GM19240 (cell line): ENCODE results near the gene PGGHG.
"Not testable (repeated sequence)": the region's sequence is repeated elsewhere in the genome, so short reads cannot be mapped to it uniquely, and the experiment has no call there.

Experiments used
- DNase-seq: peaks from one replicate; pipeline ENCODE4 v3.0.0; 2011; ENCODE audit warnings: low spot score; ENCODE audit not compliant: insufficient read length

The PGGHG gene

GRCh38 chr11:285021-285893, 3.7 kb upstream of the PGGHG start:
- no peak for DNase-seq

GRCh38 chr11:285894-286220, 3.1 kb upstream of the PGGHG start:
- DNase-seq: no peak

- DNase-seq: not testable (repeated sequence)
Measured at GRCh38 chr11:286977-287820, 1.7 kb upstream of the PGGHG start.

GRCh38 chr11:287821-288477, 977 bp upstream of the PGGHG start:
- DNase-seq: no peak

- no peak for DNase-seq
Measured at GRCh38 chr11:289398-289711, 429 bp downstream of the PGGHG start.

GRCh38 chr11:289712-290620, 1.0 kb downstream of the PGGHG start:
- no peak for DNase-seq

GRCh38 chr11:290621-291231, 1.8 kb downstream of the PGGHG start:
- DNase-seq: no peak

- DNase-seq: no peak
Measured at GRCh38 chr11:291281-292210, 2.6 kb downstream of the PGGHG start.

- DNase-seq: no peak
Measured at GRCh38 chr11:292211-293121, 3.5 kb downstream of the PGGHG start.

- DNase-seq: no peak
Measured at GRCh38 chr11:293271-293851, 4.4 kb downstream of the PGGHG start.

- no peak for DNase-seq
Measured at GRCh38 chr11:293852-294661, 5.1 kb downstream of the PGGHG start.

- no peak for DNase-seq
Measured at GRCh38 chr11:294780-295179, 5.9 kb downstream of the PGGHG start.

GRCh38 chr11:295351-296170, 6.6 kb downstream of the PGGHG start:
- DNase-seq: no peak

GRCh38 chr11:296171-297050, 7.5 kb downstream of the PGGHG start:
- DNase-seq: no peak

- no peak for DNase-seq
Measured at GRCh38 chr11:297051-297585, 8.2 kb downstream of the PGGHG start.
